ENCODE data around the gene USP5.

DNA sequence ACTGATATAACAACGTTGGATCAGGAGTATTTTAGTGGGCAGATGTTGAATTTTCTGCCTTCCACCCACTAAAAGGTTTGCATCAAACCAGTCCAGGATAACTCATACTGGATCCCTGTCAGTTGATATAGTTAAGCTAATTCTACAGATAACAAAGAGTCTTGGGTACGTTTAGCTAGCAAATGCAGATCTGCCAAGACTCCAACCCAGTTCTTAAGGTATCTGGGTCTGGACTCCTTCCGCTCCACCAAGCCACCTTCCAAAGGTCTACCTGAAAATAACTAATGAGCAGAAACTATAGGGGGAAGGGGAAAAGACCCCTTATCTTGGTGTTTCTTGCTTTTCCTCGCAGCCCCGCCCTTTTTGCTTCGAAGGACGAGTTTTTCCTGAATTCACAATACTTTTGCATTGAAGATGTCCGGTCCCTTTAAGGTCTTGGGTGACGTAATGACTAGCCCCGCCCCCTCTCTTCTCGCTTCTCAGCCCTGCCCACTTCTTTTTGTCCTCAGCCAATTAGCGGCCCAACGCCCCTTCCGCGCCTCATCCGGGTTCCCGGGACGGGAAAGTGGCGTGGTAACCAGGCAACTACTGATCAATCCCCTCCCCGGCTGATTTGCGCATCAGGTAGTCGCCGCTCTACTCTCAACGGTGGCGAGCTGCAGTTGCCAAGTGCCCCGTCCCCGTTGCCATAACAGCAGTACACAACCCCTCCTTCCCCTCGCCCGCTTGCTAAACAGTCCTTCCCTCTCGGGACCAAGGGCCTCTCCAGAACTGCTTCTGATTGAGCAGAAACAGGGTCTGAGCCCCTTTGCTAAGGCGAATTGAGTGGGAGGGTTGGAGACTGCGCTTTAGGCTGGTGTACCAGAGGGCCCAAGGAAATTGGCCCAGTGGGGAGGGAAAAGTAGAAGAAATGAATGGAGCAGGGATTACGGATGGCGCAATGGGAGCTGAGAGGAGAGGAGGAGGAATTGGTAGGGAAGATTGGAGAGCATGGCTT lies 52.6 kb downstream of the USP5 start, which contains the start of gene LRRC23:
- TF ChIP-seq, protein P1, sequence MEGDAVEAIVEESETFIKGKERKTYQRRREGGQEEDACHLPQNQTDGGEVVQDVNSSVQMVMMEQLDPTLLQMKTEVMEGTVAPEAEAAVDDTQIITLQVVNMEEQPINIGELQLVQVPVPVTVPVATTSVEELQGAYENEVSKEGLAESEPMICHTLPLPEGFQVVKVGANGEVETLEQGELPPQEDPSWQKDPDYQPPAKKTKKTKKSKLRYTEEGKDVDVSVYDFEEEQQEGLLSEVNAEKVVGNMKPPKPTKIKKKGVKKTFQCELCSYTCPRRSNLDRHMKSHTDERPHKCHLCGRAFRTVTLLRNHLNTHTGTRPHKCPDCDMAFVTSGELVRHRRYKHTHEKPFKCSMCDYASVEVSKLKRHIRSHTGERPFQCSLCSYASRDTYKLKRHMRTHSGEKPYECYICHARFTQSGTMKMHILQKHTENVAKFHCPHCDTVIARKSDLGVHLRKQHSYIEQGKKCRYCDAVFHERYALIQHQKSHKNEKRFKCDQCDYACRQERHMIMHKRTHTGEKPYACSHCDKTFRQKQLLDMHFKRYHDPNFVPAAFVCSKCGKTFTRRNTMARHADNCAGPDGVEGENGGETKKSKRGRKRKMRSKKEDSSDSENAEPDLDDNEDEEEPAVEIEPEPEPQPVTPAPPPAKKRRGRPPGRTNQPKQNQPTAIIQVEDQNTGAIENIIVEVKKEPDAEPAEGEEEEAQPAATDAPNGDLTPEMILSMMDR (conservative IDR thresholded peaks at IDR 0.05) = no peak
- TF ChIP-seq ZFX (IDR thresholded peaks at IDR 0.05) = no peak

All from C4-2B (cell line).